GM19395 (cell line): Measurements from ENCODE around the gene SSH3.

Source experiments
- ATAC-seq: cut with Tn5 transposase; IDR thresholded peaks from one replicate; pipeline ENCODE4 v1.9.1; 2021; ENCODE audit warnings: mild to moderate bottlenecking, moderate library complexity; ENCODE audit not compliant: unreplicated experiment

The SSH3 gene

GRCh38 chr11:67345247-67345919 is 42.1 kb downstream of the SSH3 start:
- no peak for ATAC-seq

GRCh38 chr11:67345920-67346819 is 42.8 kb downstream of the SSH3 start:
- no peak for ATAC-seq

GRCh38 chr11:67347964-67348749 is 44.8 kb downstream of the SSH3 start:
- ATAC-seq = no peak

GRCh38 chr11:67349036-67349435 is 45.7 kb downstream of the SSH3 start:
- no peak for ATAC-seq

- ATAC-seq = no peak
Observed at GRCh38 chr11:67349457-67349856, 46.1 kb downstream of the SSH3 start.

- no peak for ATAC-seq
Observed at GRCh38 chr11:67349928-67350465, 46.7 kb downstream of the SSH3 start.

GRCh38 chr11:67351275-67352005 is 48.1 kb downstream of the SSH3 start:
- no peak for ATAC-seq

GRCh38 chr11:67352546-67353316 is 49.4 kb downstream of the SSH3 start:
- peak; percentile 24 for ATAC-seq

- ATAC-seq = peak; percentile 74
Observed at GRCh38 chr11:67353317-67354074, 50.2 kb downstream of the SSH3 start, which contains the start of gene POLD4. Gene POLD4, minus strand, starts transcription at chr11:67353546. Its CDS starts 147 bp downstream, at chr11:67353399.

- no peak for ATAC-seq
Observed at GRCh38 chr11:67354075-67355022, 51.0 kb downstream of the SSH3 start.

- ATAC-seq = no peak
Observed at GRCh38 chr11:67355023-67355793, 51.9 kb downstream of the SSH3 start.

GRCh38 chr11:67355794-67356386 is 52.6 kb downstream of the SSH3 start:
- no peak for ATAC-seq

- ATAC-seq = no peak
Observed at GRCh38 chr11:67356387-67356863, 53.1 kb downstream of the SSH3 start.

GRCh38 chr11:67356864-67357561 is 53.7 kb downstream of the SSH3 start:
- no peak for ATAC-seq

GRCh38 chr11:67357831-67358670 is 54.7 kb downstream of the SSH3 start:
- no peak for ATAC-seq
